Tibial nerve (tissue), 4 donors: ENCODE results near the gene BUB1B.

ENCODE experiments used
- CTCF ChIP-seq, 5 experiments: fragments of 200-600 bp in 3 of 5; fragments of 450-650 bp in 2 of 5; sonication (generic) in 3 of 5; IDR thresholded peaks; one replicate each; pipeline ENCODE4 v1.5.1; 2016 to 2019; ENCODE audit warnings: antibody characterized with exemption in 5 of 5, mild to moderate bottlenecking in 3 of 5, moderate library complexity in 2 of 5
- EP300 ChIP-seq, 2 donors: sonication (generic); formaldehyde crosslinking; IDR thresholded peaks; one replicate each; pipeline ENCODE4 v1.6.1; 2017; ENCODE audit warnings: antibody characterized with exemption in 2 of 2, mild to moderate bottlenecking in 1 of 2

GRCh38 chr15:40229956-40230355 is 69.1 kb downstream of the BUB1B start:
- TF ChIP-seq CTCF (IDR thresholded peaks at IDR 0.05) = no peak
- TF ChIP-seq EP300 (IDR thresholded peaks at IDR 0.05) = no peak
